WI38 (cell line): Measurements from ENCODE around the gene SCD.

Source experiments
- H3K4me3 ChIP-seq: 2 replicates; pipeline ENCODE4 v1.5.1; 2011; ENCODE audit warnings: low read depth, mild to moderate bottlenecking, control low read depth, low read length
- CTCF ChIP-seq: IDR thresholded peaks from 2 replicates; pipeline ENCODE4 v1.5.1; 2012; ENCODE audit warnings: low read depth, mild to moderate bottlenecking, control low read depth, low read length

Gene SCD

GRCh38 chr10:100328198-100328597 is 18.8 kb upstream of the SCD start:
- H3K4me3 ChIP-seq, result no peak overlapping the region
- TF ChIP-seq CTCF, result no peak

- no peak within 1 kb of the TSS for H3K4me3 ChIP-seq
- TF ChIP-seq CTCF, result no peak
Observed at GRCh38 chr10:100330079-100330478, 17.0 kb upstream of the SCD start, which contains the start of gene PKD2L1. PKD2L1 (minus strand) TSS chr10:100330228; CDS start chr10:100330103, 125 bp downstream.

- H3K4me3 ChIP-seq, result no peak overlapping the region
- TF ChIP-seq CTCF, result no peak
Observed at GRCh38 chr10:100333106-100333505, 13.9 kb upstream of the SCD start.

- no peak for TF ChIP-seq CTCF
- H3K4me3 ChIP-seq, result no peak overlapping the region
Observed at GRCh38 chr10:100333661-100334440, 13.2 kb upstream of the SCD start.

- H3K4me3 ChIP-seq, result no peak overlapping the region
- TF ChIP-seq CTCF, result no peak
Observed at GRCh38 chr10:100334762-100335161, 12.3 kb upstream of the SCD start.

- TF ChIP-seq CTCF, result peak; percentile 93
- H3K4me3 ChIP-seq, result no peak overlapping the region
Observed at GRCh38 chr10:100338434-100339036, 8.5 kb upstream of the SCD start.

- no peak for TF ChIP-seq CTCF
- H3K4me3 ChIP-seq, result no peak overlapping the region
Observed at GRCh38 chr10:100339236-100339635, 7.8 kb upstream of the SCD start.
